Stimulated activated CD8-positive, alpha-beta memory T cell treated with anti-CD3 and anti-CD28 coated beads, Interleukin-12 subunit alpha, Interleukin-12 subunit beta, amount 100 ng/mL, for 24 hours (primary cell): ENCODE results near the gene YEATS4.

Experiments used
- DNase-seq: peaks from one replicate; pipeline ENCODE4 v3.0.0-alpha.2; 2020; ENCODE audit errors: extremely low read depth

The YEATS4 gene

GRCh38 chr12:69392179-69392928 is 32.8 kb downstream of the YEATS4 start:
- no peak for DNase-seq

- no peak for DNase-seq
Observed at GRCh38 chr12:69396041-69396440, 36.5 kb downstream of the YEATS4 start.

DNA sequence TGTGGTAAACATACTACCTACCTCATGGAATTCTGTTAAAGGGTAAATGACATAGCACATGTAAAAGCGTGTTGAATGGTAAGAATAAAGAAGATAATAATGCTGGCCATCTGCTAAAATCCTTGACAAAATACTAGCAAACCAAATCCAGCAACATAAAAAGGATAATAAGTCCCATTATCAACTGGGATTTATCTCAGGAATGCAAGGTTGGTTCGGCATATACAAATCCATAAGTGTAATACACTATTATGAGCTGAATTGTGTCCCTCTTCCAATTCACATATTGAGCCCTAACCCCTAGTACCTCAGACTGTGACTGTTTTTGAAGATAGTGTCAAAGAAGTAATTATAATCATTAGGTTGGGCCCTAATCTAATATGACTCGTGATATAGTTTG is 37.4 kb downstream of the YEATS4 start:
- no peak for DNase-seq

DNA sequence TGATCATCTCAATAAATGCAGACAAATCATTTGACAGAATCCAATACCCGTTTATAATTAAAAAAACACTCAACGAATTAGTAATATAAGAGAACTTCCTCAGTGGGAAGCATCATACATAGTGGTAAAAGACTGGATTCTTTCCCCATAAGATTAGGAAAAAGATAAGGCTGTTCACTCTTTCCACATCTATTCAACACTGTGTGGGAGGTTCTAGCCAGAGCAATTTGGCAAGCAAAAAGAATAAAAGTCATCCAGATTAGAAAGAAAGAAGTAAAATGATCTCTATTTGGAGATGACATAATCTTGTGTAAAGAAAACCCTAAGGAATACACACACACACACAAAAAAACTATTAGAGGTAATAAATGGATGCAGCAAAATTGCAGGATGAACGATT is 38.4 kb downstream of the YEATS4 start:
- DNase-seq = no peak

- no peak for DNase-seq
Observed at GRCh38 chr12:69401940-69402339, 42.4 kb downstream of the YEATS4 start.

- DNase-seq = no peak
Observed at GRCh38 chr12:69404851-69405565, 45.5 kb downstream of the YEATS4 start.

DNA sequence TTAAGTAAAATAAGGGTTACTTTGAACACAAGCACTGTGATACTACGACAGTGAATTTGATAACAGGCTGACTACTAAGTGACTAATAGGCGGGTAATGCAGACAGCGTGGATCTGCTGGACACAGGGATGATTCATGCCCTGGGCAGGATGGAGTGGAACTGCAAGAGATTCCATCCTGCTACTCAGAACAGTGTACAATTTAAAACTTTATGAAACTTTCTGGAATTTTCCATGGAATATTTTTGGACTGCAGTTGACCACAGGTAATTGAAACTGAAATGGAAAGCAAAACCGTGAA is 46.0 kb downstream of the YEATS4 start:
- DNase-seq = no peak

DNA sequence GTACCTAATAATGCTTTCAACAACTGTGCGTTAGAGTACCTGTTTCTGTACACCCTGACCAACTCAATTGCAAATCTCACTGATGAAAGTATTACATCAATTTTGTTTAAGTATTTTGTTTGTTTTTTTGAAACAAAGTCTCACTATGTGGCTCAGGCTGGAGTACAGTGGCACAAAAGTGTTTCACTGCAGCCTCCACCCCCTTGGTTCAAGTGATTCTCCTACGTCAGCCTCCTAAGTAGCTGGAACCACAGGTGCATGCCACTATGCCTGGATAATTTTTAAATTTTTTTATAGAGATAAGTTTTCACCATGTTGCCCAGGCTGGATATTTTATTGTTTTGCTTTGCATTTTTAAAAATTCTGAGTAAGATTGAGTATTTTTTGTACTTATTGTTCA is 46.7 kb downstream of the YEATS4 start:
- DNase-seq = no peak

DNA sequence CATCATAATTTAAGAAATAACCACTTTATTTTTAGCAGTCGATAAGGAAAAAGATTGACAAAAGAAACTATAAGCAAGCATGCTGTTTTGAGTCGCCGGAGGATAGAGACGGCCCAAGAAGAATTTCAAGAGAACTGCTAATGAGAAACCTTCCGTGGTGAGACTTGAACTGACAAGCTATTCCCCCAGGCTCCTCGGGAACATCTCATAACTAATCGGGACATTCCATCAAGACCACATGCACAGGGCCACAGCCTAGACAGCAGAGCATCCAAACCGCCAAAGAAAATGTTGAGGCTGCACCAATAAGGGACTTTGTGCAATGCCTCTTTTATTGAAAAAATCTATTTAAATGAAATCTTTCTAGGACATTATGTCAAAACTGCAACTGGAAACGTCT is 51.0 kb downstream of the YEATS4 start:
- DNase-seq = no peak

DNA sequence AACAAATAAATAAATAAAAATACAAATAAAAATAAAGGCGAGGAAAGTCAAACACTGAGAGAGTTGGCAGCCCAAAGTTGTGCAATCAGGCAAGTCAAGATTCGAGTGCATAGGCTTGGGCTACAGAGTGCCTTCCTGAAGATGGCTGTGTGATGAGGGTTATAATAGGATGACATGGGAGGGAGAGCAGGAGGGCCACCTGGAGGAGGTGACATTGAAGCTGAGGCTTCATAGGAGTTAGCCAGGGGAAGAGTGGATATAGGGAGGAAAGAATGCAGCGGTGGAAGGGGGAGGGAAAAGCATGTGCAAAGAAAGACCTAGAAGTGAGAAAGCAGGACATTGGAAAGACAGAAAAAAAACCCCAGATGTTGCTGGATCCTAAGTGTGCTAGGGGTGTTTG is 53.1 kb downstream of the YEATS4 start:
- DNase-seq = no peak

DNA sequence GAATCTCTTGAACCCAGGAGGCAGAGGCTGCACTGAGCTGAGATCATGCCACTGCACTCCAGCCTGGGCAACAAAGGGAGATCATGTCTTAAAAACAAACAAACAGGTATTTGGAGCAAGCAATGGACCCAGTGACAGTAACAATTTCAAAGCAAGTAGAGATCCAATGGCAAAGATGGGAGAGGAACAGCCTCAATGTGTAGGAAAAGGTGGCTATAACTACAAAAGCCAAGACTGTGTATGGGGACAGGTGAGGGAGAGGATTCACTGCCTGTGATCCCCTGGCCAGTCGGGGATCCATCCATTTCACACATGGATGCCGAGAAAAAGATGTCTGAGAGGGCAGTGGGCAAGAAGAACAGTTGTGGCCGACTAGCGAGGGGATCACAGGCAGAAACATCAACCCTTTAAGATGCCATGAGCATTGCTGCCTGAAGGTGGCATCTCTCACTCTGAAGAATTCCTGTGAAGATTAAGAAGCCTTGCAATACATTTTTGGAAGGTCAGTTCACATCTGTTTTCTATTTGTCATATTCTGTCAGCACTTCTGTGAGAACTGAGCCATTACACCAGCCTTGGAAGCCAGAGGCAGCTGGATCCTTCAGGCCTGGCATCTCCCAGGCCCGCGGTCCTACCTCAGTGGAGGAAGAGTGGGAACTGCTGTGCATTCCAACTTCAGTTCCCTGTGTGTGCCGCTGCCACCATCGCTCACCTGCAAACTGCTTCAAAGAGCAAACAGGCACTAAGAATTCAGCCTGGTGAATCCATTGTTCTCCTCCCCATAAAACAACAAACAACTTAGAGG is 56.1 kb downstream of the YEATS4 start:
- no peak for DNase-seq

- DNase-seq = no peak
Observed at GRCh38 chr12:69417231-69417630, 57.7 kb downstream of the YEATS4 start.

- DNase-seq = no peak
Observed at GRCh38 chr12:69417741-69418167, 58.2 kb downstream of the YEATS4 start.

- no peak for DNase-seq
Observed at GRCh38 chr12:69419701-69420100, 60.2 kb downstream of the YEATS4 start.

GRCh38 chr12:69421548-69421947 is 62.0 kb downstream of the YEATS4 start:
- DNase-seq = no peak

GRCh38 chr12:69423037-69423905 is 63.7 kb downstream of the YEATS4 start:
- DNase-seq = no peak

GRCh38 chr12:69425417-69425816 is 65.9 kb downstream of the YEATS4 start:
- no peak for DNase-seq

DNA sequence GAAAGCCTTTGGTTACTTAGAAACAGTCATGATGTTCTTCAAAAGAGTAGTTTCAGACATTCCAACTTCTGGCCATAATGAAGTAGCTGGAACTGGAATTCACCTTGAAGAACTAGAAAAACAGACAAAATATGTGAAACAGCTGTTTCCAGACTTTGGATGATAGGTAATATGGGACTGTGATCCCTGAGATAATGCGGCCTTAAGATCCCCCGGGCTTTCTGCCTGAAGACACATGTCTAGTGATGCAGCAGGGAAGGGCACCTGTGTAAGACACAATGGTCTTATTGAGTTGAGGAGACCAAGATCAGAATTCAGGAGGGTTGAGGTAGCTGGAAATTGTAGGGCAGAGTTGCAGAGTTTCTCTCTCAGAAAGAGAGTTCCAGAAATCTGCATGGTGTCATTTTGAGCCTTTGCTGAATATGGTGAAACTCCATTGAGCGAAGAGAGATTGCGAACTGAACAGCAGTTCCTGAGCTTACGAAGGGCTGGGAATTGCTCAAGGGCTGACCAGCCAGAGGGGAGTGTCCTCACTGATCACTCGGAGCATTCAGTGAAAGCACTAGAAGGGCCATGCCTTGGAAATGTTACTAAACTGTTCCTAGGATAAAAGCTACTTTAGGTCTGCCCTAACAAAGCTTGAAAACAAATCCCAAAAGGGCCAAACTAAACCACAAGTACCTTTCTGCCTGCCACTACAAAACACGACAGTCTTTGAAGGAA is 69.0 kb downstream of the YEATS4 start:
- DNase-seq = no peak

DNA sequence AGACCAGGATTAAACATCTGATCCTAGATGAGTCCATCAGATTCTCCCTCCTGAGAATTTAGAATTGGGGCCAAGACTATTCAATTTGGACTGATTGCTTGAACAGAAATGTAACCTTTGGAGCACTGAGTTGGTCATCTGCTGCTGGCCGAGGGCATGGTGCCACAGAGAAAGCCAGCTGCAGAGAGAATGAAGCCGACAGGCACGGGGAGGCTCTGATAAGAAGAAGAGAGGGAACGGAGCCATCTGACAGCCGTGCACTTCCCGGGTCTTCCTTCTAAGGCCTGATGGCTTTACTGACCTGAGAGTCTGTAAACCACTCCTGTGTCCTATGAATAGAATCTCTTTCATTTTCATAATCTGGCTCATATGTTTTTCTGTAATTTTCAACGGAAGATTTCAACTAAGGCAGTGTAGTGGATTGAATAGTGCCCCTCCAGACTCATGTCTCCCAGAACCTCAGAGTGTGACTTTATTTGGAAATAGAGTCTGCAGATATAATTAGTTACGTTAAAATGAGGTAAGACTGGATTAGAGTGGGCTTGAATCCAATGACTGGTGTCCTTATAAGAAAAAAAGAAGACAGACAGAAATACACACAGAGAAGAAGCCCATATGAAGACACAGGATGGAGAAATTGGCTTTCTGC is 71.5 kb downstream of the YEATS4 start:
- DNase-seq = no peak

DNA sequence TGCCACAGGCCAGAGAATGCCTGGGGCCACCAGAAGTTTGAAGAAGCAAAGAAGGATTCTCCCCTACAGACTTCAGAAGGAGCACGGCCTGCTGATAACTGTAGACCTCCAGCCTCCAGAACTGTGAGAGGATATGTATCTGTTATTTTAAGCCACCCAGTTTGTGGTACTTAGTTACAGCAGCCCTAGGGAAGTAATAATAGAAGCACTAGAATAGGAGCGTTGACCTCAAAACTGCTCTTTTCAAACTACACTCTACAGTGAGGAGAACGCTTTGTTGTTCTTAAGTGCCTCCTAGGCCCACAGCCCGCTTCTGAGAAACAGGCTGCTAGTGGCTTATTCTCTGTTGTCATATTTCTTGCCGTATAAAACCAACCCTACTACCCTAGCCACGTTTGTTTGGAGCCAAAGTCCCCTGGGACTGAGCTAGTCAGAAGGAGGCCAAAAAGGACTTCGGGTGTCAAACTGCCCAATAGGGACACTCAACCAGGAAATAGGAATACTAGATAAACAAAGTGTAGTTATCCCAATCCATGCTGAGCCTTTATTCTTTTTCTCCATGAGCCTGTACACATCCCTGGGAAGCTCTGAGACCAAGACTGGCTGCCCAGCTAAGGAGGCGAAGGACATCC is 72.2 kb downstream of the YEATS4 start:
- no peak for DNase-seq
